Naive B cell (primary cell): ENCODE measurements around the gene ADGRL1. TPM values are rescaled to one million over a fixed set of nuclear protein-coding genes. Genes with fewer than 3 reads are reported as not detected.
"Not testable (repeated sequence)": the region's sequence is repeated elsewhere in the genome, so short reads cannot be mapped to it uniquely, and the experiment has no call there.

Experiments
- ATAC-seq, 2 donors: fragments of 150-1000 bp; cut with Tn5 transposase; 2 replicates each; pipeline ENCODE4 v1.10.0; 2021; ENCODE audit warnings: low read depth in 2 of 2, mild to moderate bottlenecking in 2 of 2, moderate library complexity in 2 of 2
- DNase-seq: peaks from one replicate; pipeline ENCODE4 v3.0.0; 2022
- H3K27ac Mint-ChIP-seq, 6 donors: one replicate each; pipeline ENCODE4 v1.8.0; 2020 to 2022; ENCODE audit warnings: mild to moderate bottlenecking in 6 of 6, mixed read lengths in 6 of 6, moderate library complexity in 5 of 6, inconsistent platforms in 2 of 6
- H3K27me3 Mint-ChIP-seq, 3 donors: one replicate each; pipeline ENCODE4 v1.8.0; 2021 to 2022; ENCODE audit warnings: mixed read lengths in 3 of 3, mild to moderate bottlenecking in 1 of 3
- H3K36me3 Mint-ChIP-seq, 2 donors: one replicate each; pipeline ENCODE4 v1.8.0; 2020 to 2022; ENCODE audit warnings: mixed read lengths in 2 of 2, inconsistent platforms in 1 of 2, mild to moderate bottlenecking in 1 of 2
- H3K4me1 Mint-ChIP-seq, 3 donors: one replicate each; pipeline ENCODE4 v1.8.0; 2020 to 2022; ENCODE audit warnings: mixed read lengths in 3 of 3, inconsistent platforms in 1 of 3, mild to moderate bottlenecking in 1 of 3, moderate library complexity in 1 of 3
- H3K4me3 Mint-ChIP-seq, 8 donors: one replicate each; pipeline ENCODE4 v1.8.0; 2020 to 2022; ENCODE audit warnings: mild to moderate bottlenecking in 8 of 8, mixed read lengths in 8 of 8, moderate library complexity in 8 of 8, inconsistent platforms in 2 of 8
- H3K9me3 Mint-ChIP-seq, 7 donors: one replicate each; pipeline ENCODE4 v1.8.0; 2020 to 2022; ENCODE audit warnings: mixed read lengths in 7 of 7, mild to moderate bottlenecking in 5 of 7, inconsistent platforms in 2 of 7, moderate library complexity in 1 of 7
- polyA plus RNA-seq, 6 donors: library from polyadenylated mRNA; unstranded; fragments of 300-500 nt; fragmentation: Illumina TruSeq; gene quantifications; one replicate each; pipeline ENCODE4 v1.2.3, GENCODE V29; 2021; ENCODE audit warnings: low read depth in 6 of 6

ADGRL1 gene
- polyA plus RNA-seq, 6 donors from 2014 or later: not detected

DNA sequence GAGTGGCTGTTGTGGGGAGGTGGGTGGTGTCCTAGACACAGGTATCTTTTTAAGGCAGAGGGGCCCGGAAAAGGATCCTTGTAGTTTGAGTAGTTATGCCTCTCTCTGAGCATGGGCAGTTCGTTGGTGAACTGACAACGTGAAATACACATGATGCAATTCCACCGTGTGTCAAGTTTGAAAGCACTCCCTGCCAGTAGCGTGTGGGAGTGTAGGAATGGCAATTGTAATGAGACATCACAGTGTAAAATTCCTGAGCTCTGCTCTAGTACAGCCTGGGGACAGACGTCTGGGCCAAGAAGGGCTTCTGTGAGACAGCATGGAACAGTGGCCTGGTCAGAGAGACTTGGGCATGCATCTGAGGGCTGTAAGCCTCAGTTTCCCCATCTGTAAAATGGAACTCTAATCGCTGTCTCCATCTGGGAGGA is 59.2 kb downstream of the ADGRL1 start:
- no peak overlapping the region for H3K27ac Mint-ChIP-seq
- H3K36me3 Mint-ChIP-seq: no peaks in the 10 kb centered on the region
- no peak for DNase-seq
- peaks cover 32 to 48% (median 36%) of the 10 kb centered on the region in 3 donors for H3K4me1 Mint-ChIP-seq
- H3K9me3 Mint-ChIP-seq: no peaks in the 10 kb centered on the region
- H3K27me3 Mint-ChIP-seq: no peaks in the 10 kb centered on the region
- no peak for ATAC-seq
- H3K4me3 Mint-ChIP-seq: peak overlapping the region in 1 of 8 donors; percentile 6

DNA sequence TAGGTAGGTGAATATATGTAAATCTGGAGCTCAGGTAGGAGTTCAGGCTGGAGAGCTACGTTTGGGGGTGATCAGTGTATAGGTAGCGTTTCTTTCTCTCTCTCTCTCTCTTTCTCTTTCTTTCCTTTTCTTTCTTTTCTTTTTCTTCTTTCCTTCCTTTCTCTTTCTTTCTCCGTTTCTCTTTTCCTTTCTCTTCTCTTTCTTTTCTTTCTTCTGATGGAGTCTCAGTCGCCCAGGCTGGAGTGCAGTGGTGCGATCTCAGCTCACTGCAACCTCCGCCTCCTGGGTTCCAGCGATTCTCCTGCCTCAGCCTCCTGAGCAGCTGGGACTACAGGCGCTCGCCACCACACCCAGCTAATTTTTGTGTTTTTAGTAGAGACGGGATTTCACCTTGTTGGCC is 59.8 kb downstream of the ADGRL1 start:
- not testable (repeated sequence) for H3K27me3 Mint-ChIP-seq, H3K36me3 Mint-ChIP-seq, DNase-seq, H3K9me3 Mint-ChIP-seq, ATAC-seq
- peaks cover 32 to 51% (median 36%) of the 10 kb centered on the region in 3 donors for H3K4me1 Mint-ChIP-seq
- peak overlapping the region in 1 of 8 donors; percentile 66 for H3K4me3 Mint-ChIP-seq
- peak overlapping the region in 2 of 6 donors; percentile 66 to 89 for H3K27ac Mint-ChIP-seq

- Mint-ChIP-seq H3K4me3 (peak overlapping the region in 1 of 8 donors; percentile 26), H3K27me3 (no peaks in the 10 kb centered on the region), H3K36me3 (no peaks in the 10 kb centered on the region), H3K4me1 (peaks cover 32 to 54% (median 36%) of the 10 kb centered on the region in 3 donors), H3K27ac (peak overlapping the region in 1 of 6 donors; percentile 38), H3K9me3 (no peaks in the 10 kb centered on the region)
- no peak for ATAC-seq
- DNase-seq: no peak
Observed at GRCh38 chr19:14145381-14145780, 60.6 kb downstream of the ADGRL1 start.

GRCh38 chr19:14142262-14143190 is 63.4 kb downstream of the ADGRL1 start:
- Mint-ChIP-seq H3K27me3 (no peaks in the 10 kb centered on the region), H3K27ac (no peak overlapping the region), H3K4me1 (peaks cover 23 to 33% (median 23%) of the 10 kb centered on the region in 3 donors), H3K36me3 (no peaks in the 10 kb centered on the region), H3K9me3 (no peaks in the 10 kb centered on the region), H3K4me3 (no peak overlapping the region)
- ATAC-seq (no peak), DNase-seq (no peak)

DNA sequence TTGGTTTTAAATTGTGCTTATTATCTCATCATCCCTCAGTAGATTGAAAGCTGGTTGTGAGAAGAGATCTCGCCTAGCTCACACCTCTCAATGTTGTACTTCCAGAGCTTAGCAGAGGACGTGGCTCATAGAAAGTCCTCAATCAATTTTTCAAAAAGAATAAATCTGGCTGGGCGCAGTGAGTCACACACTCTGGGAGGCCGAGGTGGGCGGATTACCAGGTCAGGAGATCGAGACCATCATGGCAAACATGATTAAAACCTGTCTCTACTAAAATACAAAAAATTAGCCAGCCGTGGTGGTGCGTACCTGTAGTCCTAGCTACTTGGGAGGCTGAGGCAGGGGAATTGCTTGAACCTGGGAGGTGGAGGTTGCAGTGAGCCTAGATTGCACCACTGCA is 64.9 kb downstream of the ADGRL1 start:
- Mint-ChIP-seq H3K27me3 (no peaks in the 10 kb centered on the region), H3K9me3 (no peaks in the 10 kb centered on the region), H3K4me3 (peak overlapping the region in 1 of 8 donors; percentile 30), H3K27ac (no peak overlapping the region), H3K4me1 (peaks cover 16 to 24% (median 20%) of the 10 kb centered on the region in 3 donors), H3K36me3 (no peaks in the 10 kb centered on the region)
- ATAC-seq (no peak), DNase-seq (no peak)

DNA sequence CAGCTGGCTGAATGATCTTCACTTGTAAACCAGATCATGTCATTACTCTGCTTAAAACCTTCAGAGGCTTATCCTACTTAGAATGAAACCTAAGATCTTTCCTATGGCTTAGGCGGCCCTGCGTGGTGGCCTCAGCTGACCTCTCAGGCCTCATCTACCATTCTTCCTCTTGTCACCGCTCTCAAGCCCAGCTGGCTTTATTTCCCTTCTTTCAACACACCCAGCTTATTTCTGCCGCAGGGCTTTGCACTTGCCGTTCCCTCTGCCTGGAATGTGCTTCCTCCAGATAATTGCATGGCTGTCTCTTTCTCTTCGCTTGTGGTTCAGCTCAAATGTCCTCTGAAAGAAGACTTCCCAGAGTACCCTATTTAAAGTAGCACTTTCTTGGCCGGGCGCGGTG is 66.0 kb downstream of the ADGRL1 start:
- no peak for ATAC-seq
- no peak for DNase-seq
- no peaks in the 10 kb centered on the region for H3K36me3 Mint-ChIP-seq
- H3K27me3 Mint-ChIP-seq: no peaks in the 10 kb centered on the region
- peaks cover 22 to 25% (median 22%) of the 10 kb centered on the region in 3 donors for H3K4me1 Mint-ChIP-seq
- peak overlapping the region in 6 of 8 donors; percentile 6 to 65 (median 36) for H3K4me3 Mint-ChIP-seq
- peak overlapping the region in 2 of 6 donors; percentile 9 to 60 for H3K27ac Mint-ChIP-seq
- no peaks in the 10 kb centered on the region for H3K9me3 Mint-ChIP-seq

GRCh38 chr19:14138576-14139265 is 67.2 kb downstream of the ADGRL1 start:
- Mint-ChIP-seq H3K9me3 (no peaks in the 10 kb centered on the region), H3K36me3 (no peaks in the 10 kb centered on the region), H3K27ac (peak overlapping the region in 4 of 6 donors; percentile 15 to 85 (median 74)), H3K4me3 (peak overlapping the region; percentile 49 to 97 (median 76)), H3K27me3 (no peaks in the 10 kb centered on the region), H3K4me1 (peaks cover 20 to 28% (median 28%) of the 10 kb centered on the region in 3 donors)
- DNase-seq (no peak), ATAC-seq (no peak)

- Mint-ChIP-seq H3K9me3 (no peaks in the 10 kb centered on the region), H3K36me3 (no peaks in the 10 kb centered on the region), H3K27me3 (no peaks in the 10 kb centered on the region), H3K4me1 (peaks cover 20 to 28% (median 23%) of the 10 kb centered on the region in 3 donors), H3K4me3 (peak within 1 kb of the TSS; percentile 77 to 98 (median 90)), H3K27ac (peak within 1 kb of the TSS; percentile 83 to 96 (median 90))
- DNase-seq (peak; percentile 99), ATAC-seq (peak; percentile 79 to 81)
Observed at GRCh38 chr19:14136509-14137281, 69.3 kb downstream of the ADGRL1 start, which contains the start of gene ASF1B. ASF1B (minus strand) TSS chr19:14136589; CDS start chr19:14136456, 133 bp downstream.

GRCh38 chr19:14135985-14136508 is 69.9 kb downstream of the ADGRL1 start:
- ATAC-seq (no peak), DNase-seq (no peak)
- no peaks in the 10 kb centered on the region for H3K27me3 Mint-ChIP-seq
- H3K27ac Mint-ChIP-seq: peak overlapping the region in 4 of 6 donors; percentile 83 to 96 (median 90)
- peaks cover 19 to 28% (median 20%) of the 10 kb centered on the region in 3 donors for H3K4me1 Mint-ChIP-seq
- no peaks in the 10 kb centered on the region for H3K9me3 Mint-ChIP-seq
- H3K36me3 Mint-ChIP-seq: no peaks in the 10 kb centered on the region
- H3K4me3 Mint-ChIP-seq: peak overlapping the region; percentile 77 to 98 (median 90)

DNA sequence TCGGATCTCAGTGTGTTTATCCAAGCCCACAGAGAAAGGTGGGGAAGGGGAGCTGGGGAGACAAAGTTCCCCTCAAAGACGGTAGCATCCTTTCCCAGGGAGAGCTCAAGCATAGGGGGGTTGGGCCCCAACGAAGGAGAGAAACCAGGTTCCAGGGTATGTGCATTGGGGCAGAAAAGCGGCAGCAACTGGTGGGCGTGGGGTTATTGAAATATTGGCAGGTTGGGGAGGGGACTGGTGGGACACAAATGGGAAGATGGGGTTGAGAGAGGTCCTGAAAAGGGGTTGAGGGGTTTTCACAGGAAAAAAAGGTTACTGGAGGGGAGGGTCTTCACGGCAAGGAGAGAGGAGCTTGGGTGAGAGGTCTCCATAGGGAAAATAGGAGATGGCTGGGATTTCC is 70.6 kb downstream of the ADGRL1 start:
- no peak for DNase-seq
- no peaks in the 10 kb centered on the region for H3K36me3 Mint-ChIP-seq
- peak overlapping the region in 3 of 6 donors; percentile 29 to 87 (median 84) for H3K27ac Mint-ChIP-seq
- no peaks in the 10 kb centered on the region for H3K27me3 Mint-ChIP-seq
- no peaks in the 10 kb centered on the region for H3K9me3 Mint-ChIP-seq
- ATAC-seq: no peak
- H3K4me1 Mint-ChIP-seq: peaks cover 17 to 28% (median 20%) of the 10 kb centered on the region in 3 donors
- H3K4me3 Mint-ChIP-seq: peak overlapping the region; percentile 75 to 89 (median 80)

- DNase-seq: no peak
- no peak for ATAC-seq
Observed at GRCh38 chr19:14127929-14128509, 78.0 kb downstream of the ADGRL1 start.

GRCh38 chr19:14127176-14127575 is 78.8 kb downstream of the ADGRL1 start:
- Mint-ChIP-seq H3K36me3 (no peaks in the 10 kb centered on the region), H3K4me1 (peaks cover 0 to 5% (median 0%) of the 10 kb centered on the region in 3 donors), H3K4me3 (no peak overlapping the region), H3K27ac (no peak overlapping the region), H3K27me3 (no peaks in the 10 kb centered on the region), H3K9me3 (no peaks in the 10 kb centered on the region)
- no peak for ATAC-seq
- DNase-seq: no peak

More at GRCh38 chr19:14127929-14128509, 78.0 kb downstream of the ADGRL1 start:
- Mint-ChIP-seq H3K27ac (peak overlapping the region in 1 of 6 donors; percentile 13), H3K27me3 (no peaks in the 10 kb centered on the region), H3K4me3 (no peak overlapping the region), H3K36me3 (no peaks in the 10 kb centered on the region), H3K9me3 (no peaks in the 10 kb centered on the region), H3K4me1 (peaks cover 0 to 5% (median 0%) of the 10 kb centered on the region in 3 donors)
